ENCODE measurements around the gene TRIM46.

Gene TRIM46

DNA sequence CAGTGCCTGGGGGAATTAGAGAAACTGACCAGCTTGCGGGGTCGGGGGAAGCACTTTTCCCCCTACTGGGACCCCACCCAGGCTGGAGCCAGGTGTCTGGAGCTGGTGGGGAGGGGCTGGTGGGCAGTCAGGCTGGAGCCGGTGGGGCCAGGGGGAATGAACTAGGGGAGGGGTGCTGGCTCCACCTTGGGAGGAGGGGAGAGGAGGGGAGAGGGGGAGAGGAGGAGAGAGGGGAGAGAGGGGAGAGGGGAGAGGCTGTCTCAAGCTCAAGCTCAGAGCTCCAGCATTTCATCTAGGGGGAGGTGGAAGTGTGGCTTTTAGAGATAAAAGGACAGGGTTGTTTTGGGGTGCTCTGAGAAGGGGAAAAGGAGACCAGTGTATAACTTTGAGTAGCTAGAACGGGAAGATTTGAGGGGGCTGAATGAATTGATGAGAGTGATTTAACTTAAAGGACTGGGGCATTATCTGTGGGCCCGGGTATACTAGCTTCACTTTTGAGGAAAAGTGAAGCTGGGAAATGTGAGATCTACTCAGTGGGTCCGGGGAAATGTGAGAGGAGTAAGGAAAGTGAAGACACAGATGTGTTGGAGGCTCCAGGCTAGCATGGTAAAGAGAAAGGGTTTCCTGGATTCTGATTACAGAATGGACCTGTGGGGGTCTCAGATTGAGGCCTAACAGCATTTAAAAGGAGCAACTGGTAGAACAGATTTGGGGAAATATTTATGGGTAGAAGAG, 43.2 kb upstream of the TRIM46 start:
- FAIRE-seq (no peak), DNase-seq (ENCODE audit: insufficient read length) (no peak)
- TF ChIP-seq POLR2A (IDR thresholded peaks at IDR 0.05; ENCODE audit: low read depth, low read length) (no peak), POLR2AphosphoS5 (IDR thresholded peaks at IDR 0.05; ENCODE audit: low read depth, low read length) (no peak), TAF1 (IDR thresholded peaks at IDR 0.05; ENCODE audit: borderline replicate concordance, low read depth, low read length) (no peak)

DNA sequence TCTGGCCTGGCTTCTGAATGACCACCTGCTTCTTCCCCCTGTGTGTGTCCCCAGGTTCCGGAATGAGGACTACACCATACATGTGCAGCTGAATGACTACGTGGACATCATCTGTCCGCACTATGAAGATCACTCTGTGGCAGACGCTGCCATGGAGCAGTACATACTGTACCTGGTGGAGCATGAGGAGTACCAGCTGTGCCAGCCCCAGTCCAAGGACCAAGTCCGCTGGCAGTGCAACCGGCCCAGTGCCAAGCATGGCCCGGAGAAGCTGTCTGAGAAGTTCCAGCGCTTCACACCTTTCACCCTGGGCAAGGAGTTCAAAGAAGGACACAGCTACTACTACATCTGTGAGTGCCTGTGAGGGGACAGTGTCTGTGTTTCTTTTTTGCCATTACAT, 42.4 kb upstream of the TRIM46 start:
- TF ChIP-seq POLR2AphosphoS5 (IDR thresholded peaks at IDR 0.05; ENCODE audit: low read depth, low read length) (no peak), TAF1 (IDR thresholded peaks at IDR 0.05; ENCODE audit: borderline replicate concordance, low read depth, low read length) (no peak), POLR2A (IDR thresholded peaks at IDR 0.05; ENCODE audit: low read depth, low read length) (no peak)
- DNase-seq (ENCODE audit: insufficient read length) (no peak), FAIRE-seq (no peak)

DNA sequence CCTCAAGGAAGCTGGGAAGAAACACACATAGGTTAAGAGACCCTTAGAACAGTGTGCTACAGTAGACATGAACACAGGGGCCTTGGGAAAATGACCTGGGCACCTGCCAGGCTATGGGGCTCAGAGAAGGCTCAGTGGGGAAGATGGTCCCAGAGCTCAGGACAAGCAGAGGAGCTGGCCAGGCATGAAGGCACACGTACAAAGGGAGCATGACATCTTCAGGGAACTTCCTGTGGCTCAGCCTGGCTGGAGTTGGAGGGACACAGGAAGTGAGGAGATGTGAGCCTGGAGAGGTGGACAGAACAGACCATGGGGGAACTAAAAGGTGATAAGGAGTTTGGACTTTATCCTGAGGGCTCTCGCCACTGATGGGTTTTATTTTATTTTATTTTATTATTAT, 41.8 kb upstream of the TRIM46 start:
- TF ChIP-seq POLR2A (IDR thresholded peaks at IDR 0.05; ENCODE audit: low read depth, low read length): no peak
- DNase-seq (ENCODE audit: insufficient read length) (no peak), FAIRE-seq (no peak)

DNA sequence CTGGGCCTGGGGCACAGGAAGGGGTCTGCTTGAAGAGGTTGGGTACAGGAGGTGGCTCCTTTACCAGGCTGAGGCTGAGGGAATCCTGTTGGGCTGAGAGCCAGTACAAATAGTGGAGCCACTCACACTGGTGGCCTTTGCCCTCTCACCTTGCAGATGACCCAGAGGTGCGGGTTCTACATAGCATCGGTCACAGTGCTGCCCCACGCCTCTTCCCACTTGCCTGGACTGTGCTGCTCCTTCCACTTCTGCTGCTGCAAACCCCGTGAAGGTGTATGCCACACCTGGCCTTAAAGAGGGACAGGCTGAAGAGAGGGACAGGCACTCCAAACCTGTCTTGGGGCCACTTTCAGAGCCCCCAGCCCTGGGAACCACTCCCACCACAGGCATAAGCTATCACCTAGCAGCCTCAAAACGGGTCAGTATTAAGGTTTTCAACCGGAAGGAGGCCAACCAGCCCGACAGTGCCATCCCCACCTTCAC, 39.8 kb upstream of the TRIM46 start:
- TF ChIP-seq TAF1 (IDR thresholded peaks at IDR 0.05; ENCODE audit: borderline replicate concordance, low read depth, low read length) (no peak), POLR2AphosphoS5 (IDR thresholded peaks at IDR 0.05; ENCODE audit: low read depth, low read length) (no peak), POLR2A (IDR thresholded peaks at IDR 0.05; ENCODE audit: low read depth, low read length) (no peak)
- FAIRE-seq (no peak), DNase-seq (ENCODE audit: insufficient read length) (no peak)

DNA sequence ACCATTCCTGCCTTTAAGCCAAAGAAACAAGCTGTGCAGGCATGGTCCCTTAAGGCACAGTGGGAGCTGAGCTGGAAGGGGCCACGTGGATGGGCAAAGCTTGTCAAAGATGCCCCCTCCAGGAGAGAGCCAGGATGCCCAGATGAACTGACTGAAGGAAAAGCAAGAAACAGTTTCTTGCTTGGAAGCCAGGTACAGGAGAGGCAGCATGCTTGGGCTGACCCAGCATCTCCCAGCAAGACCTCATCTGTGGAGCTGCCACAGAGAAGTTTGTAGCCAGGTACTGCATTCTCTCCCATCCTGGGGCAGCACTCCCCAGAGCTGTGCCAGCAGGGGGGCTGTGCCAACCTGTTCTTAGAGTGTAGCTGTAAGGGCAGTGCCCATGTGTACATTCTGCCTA, 39.3 kb upstream of the TRIM46 start:
- FAIRE-seq: no peak
- DNase-seq (ENCODE audit: insufficient read length): no peak
- TF ChIP-seq POLR2AphosphoS5 (IDR thresholded peaks at IDR 0.05; ENCODE audit: low read depth, low read length) (no peak), TAF1 (IDR thresholded peaks at IDR 0.05; ENCODE audit: borderline replicate concordance, low read depth, low read length) (no peak), POLR2A (IDR thresholded peaks at IDR 0.05; ENCODE audit: low read depth, low read length) (no peak)

DNA sequence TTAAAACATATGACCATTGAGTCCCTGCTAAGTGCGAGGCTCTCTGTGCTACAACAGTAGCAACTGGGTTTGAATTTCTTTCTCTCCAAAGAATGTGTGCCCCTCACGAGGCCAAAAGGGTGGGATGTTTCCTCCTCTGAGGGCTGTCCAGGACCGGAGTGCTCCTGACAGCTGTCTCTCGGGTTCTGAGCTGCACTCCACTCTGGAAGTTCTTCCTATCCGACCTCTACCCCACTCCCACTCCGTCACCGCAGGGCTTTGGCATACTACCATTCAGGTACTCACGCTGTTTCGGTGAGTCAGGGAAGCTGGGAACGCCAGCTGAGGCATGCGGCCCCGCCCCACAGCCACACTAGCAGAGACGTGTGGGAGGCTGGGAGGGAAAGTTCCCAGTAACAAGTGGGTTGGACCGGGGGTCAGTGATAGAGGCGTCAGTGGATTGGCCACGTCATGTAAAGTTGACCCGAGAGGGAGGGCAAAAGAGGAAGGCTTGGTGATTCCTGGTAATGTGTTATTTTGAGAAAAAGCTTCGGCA, 38.7 kb upstream of the TRIM46 start:
- DNase-seq (ENCODE audit: insufficient read length): no peak
- no peak for FAIRE-seq
- TF ChIP-seq TAF1 (IDR thresholded peaks at IDR 0.05; ENCODE audit: borderline replicate concordance, low read depth, low read length) (no peak), POLR2A (IDR thresholded peaks at IDR 0.05; ENCODE audit: low read depth, low read length) (no peak), POLR2AphosphoS5 (IDR thresholded peaks at IDR 0.05; ENCODE audit: low read depth, low read length) (no peak)

DNA sequence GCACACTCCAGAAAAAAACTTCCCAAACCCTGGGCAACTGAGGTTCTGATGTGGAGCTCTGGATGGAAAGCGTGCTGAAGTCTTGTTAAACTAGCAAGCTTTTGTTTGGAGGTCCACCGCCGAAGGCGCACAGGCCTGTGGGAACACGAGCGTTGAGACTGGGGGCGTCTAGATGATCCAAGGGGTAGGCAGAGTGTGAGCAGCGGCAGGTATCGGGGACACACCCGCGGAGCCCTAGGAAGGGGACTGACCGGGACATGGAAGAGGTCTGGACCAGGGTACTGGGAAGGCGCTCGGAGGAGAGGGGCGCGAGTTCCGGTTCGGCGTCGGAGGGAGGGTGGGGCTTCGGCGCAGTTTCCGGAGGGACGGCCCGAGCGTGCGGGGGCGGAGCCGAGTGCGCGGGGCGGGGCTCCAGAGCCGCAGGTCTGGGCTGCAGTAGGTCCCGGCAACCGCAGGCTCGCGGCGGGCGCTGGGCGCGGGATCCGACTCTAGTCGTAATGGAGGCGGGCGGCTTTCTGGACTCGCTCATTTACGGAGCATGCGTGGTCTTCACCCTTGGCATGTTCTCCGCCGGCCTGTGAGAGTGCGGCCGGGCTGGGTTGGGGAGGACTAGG, 38.1 kb upstream of the TRIM46 start, which contains the start of gene SLC50A1:
TSS of gene SLC50A1 (plus strand) at position 438 of the 614 bp plus-strand sequence. CDS start at position 498, 60 bp downstream.
- peak; percentile 93 for DNase-seq (ENCODE audit: insufficient read length)
- TF ChIP-seq POLR2A (IDR thresholded peaks at IDR 0.05; ENCODE audit: low read depth, low read length): peak; percentile 82
- 0 out of 2 replicates have a peak, but pooled peaks have one; percentile 60 for TF ChIP-seq TAF1 (IDR thresholded peaks at IDR 0.05; ENCODE audit: borderline replicate concordance, low read depth, low read length)
- TF ChIP-seq POLR2AphosphoS5 (IDR thresholded peaks at IDR 0.05; ENCODE audit: low read depth, low read length): peak; percentile 80
- peak; percentile 90 for FAIRE-seq

DNA sequence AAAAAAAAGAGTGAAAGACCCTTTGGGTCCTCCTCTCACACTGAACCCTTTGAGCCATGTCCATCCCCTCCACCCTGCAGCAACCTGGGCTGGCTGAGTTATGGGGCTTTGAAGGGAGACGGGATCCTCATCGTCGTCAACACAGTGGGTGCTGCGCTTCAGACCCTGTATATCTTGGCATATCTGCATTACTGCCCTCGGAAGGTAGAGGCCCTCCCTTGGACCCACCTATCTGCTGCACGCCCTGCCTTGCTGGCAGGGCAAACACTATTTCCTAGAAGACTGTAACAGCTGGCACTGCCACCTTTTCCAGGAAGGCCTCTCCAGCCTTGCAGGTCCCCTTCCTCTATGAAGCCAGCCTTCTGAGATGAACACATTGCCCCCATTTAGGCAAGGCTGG, 36.9 kb upstream of the TRIM46 start:
- no peak for TF ChIP-seq TAF1 (IDR thresholded peaks at IDR 0.05; ENCODE audit: borderline replicate concordance, low read depth, low read length)
- TF ChIP-seq POLR2A (IDR thresholded peaks at IDR 0.05; ENCODE audit: low read depth, low read length): no peak
- TF ChIP-seq POLR2AphosphoS5 (IDR thresholded peaks at IDR 0.05; ENCODE audit: low read depth, low read length): no peak
- FAIRE-seq (no peak), DNase-seq (ENCODE audit: insufficient read length) (no peak)

DNA sequence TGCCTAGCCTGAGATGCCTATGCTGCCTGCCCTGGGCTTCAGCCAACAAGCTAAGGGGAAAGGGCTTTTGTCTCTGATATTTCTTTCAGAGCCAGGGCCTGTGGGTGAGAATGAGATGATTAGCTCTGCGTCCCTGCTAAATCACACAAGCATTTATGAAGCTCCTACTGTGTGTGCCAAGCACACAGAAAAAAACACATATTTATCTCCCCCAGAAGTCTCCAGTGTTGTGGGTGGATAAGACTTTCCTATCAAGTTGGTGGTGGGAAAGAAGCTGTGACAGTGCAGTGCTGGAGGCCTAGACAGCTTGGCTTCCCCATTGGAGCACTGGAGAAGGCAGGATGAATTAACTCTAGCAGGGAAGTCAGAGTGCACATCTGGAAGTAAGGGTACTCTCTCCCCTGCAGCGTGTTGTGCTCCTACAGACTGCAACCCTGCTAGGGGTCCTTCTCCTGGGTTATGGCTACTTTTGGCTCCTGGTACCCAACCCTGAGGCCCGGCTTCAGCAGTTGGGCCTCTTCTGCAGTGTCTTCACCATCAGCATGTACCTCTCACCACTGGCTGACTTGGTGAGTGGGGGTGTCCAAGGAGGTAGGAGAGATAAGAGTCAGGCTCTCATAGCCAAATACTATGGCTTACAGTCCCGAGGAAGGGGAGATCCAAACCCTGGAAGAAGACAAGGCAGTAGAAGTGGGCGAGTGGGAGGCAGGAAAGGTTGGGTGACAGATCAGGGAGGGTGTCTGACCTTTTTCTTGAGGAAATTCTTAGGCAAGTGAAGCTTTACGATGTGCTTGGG, 36.3 kb upstream of the TRIM46 start:
- FAIRE-seq (no peak), DNase-seq (ENCODE audit: insufficient read length) (no peak)
- TF ChIP-seq TAF1 (IDR thresholded peaks at IDR 0.05; ENCODE audit: borderline replicate concordance, low read depth, low read length) (no peak), POLR2A (IDR thresholded peaks at IDR 0.05; ENCODE audit: low read depth, low read length) (no peak), POLR2AphosphoS5 (IDR thresholded peaks at IDR 0.05; ENCODE audit: low read depth, low read length) (no peak)

DNA sequence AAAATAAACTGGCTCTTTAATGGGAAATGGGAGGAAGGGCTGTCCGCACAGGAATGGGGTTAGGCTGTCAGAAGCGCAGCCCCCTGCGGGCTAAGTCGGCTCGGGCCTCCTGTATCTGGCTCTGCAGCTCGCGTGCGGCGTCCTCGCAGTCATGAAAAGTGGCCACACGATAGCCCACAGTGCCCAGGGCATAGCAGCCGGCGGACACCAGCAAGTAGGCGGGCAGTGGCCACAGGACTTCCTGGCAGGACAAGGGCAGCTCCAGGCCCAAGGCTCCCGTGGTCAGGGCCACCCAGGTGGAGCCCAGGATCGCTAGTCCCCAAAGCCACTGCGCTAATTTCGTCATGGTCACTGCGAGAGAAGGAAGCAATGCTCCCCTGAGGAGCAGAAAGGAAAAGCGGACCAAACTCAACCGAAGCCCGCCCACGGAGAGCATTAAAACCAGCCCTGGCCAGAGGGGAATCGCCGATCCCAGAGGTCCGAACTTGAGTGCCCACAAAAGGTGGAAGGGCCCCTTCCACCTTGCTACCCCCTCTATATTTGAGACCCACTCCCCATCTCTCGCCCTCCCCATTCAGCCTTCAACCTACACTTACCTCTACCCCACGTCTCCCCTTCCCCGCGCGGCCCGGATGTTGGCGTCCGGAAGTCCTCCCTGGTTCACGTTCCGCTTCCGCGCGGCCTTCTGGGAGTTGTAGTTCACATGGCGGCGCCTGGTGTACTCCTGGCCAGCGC, 33.6 kb upstream of the TRIM46 start, which contains the start of gene DPM3:
TSS of gene DPM3 (minus strand) at position 637 of the 735 bp plus-strand sequence. CDS start at position 346, 291 bp downstream.
- DNase-seq (ENCODE audit: insufficient read length) (peak; percentile 90), FAIRE-seq (peak; percentile 93)
- peak; percentile 59; the same call in 1 of the 2 replicates for TF ChIP-seq POLR2AphosphoS5 (IDR thresholded peaks at IDR 0.05; ENCODE audit: low read depth, low read length)
- TF ChIP-seq POLR2A (IDR thresholded peaks at IDR 0.05; ENCODE audit: low read depth, low read length): peak; percentile 70
- TF ChIP-seq TAF1 (IDR thresholded peaks at IDR 0.05; ENCODE audit: borderline replicate concordance, low read depth, low read length): 0 out of 2 replicates have a peak, but pooled peaks have one; percentile 13

Measured in GM12892 (cell line).